Muscle layer of colon (tissue), 2 donors: ENCODE measurements around the gene CLEC5A.

ENCODE experiments used
- H3K27ac ChIP-seq: one replicate; pipeline ENCODE4 v1.7.0; 2013; ENCODE audit warnings: low read depth, mild to moderate bottlenecking, low read length, moderate library complexity
- H3K27me3 ChIP-seq, 2 donors: one replicate each; pipeline ENCODE4 v1.7.0; 2013; ENCODE audit warnings: low read length in 2 of 2, mild to moderate bottlenecking in 2 of 2; ENCODE audit not compliant: insufficient read depth in 2 of 2, control insufficient read depth in 1 of 2
- H3K36me3 ChIP-seq: one replicate; pipeline ENCODE4 v1.7.0; 2013; ENCODE audit warnings: mild to moderate bottlenecking, low read length; ENCODE audit not compliant: insufficient read depth
- H3K4me1 ChIP-seq: one replicate; pipeline ENCODE4 v1.7.0; 2013; ENCODE audit warnings: mild to moderate bottlenecking, low read length; ENCODE audit not compliant: insufficient read depth
- H3K4me3 ChIP-seq, 2 donors: one replicate each; pipeline ENCODE4 v1.7.0; 2013; ENCODE audit warnings: low read length in 2 of 2, low read depth in 1 of 2, mild to moderate bottlenecking in 1 of 2, moderate library complexity in 1 of 2
- H3K9ac ChIP-seq: one replicate; pipeline ENCODE4 v1.7.0; 2013; ENCODE audit warnings: low read length
- H3K9me3 ChIP-seq: one replicate; pipeline ENCODE4 v1.7.0; 2013; ENCODE audit warnings: mild to moderate bottlenecking, low read length
- donor health status: abdominal sarcoma.
- donor health status: Adenocarcinoma of cecum.

The CLEC5A gene

DNA sequence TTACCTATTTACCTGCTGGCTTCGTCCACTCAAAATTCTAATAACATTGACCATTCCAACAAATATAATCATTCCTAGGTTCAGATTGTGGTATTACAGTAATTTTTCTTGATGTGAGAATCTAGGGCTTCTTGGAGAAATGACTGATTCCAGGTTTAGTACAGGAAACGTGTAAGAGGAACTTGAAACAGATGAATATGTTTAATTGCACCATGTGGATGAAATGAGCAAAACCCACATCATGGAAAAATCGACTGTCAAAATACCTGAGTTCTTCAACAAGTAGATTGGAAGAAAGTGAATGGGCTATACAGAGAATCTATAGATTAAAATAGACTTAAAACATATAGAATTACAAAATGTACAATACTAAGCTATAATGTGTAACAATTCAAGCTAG lies 55.4 kb downstream of the CLEC5A start:
- Histone ChIP-seq H3K27me3 (no peaks in the 10 kb centered on the region), H3K9me3 (no peaks in the 10 kb centered on the region), H3K9ac (no peak overlapping the region), H3K27ac (no peak overlapping the region), H3K4me3 (no peak overlapping the region), H3K36me3 (no peaks in the 10 kb centered on the region), H3K4me1 (no peaks in the 10 kb centered on the region)

DNA sequence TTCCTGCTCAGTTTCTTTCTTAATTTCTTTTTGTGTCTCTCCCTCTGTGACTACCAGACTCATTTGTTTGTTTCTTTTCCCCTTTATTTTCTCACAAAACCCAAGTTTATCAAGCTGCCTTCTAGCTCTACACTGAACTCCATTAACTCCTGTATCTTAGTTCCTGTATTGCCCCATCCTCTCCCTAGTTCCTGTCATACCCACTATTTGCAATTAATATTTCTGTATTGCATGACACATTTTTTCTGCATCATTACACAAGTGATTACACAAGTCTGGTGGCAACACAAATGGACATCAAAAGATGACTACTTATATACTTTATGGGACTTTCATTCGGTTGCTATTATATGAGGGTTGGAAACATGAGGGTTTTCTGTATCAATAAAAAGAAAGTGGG lies 57.5 kb downstream of the CLEC5A start:
- H3K9ac ChIP-seq = no peak overlapping the region
- H3K9me3 ChIP-seq = no peaks in the 10 kb centered on the region
- H3K36me3 ChIP-seq = no peaks in the 10 kb centered on the region
- no peak overlapping the region for H3K4me3 ChIP-seq
- H3K4me1 ChIP-seq = no peaks in the 10 kb centered on the region
- H3K27me3 ChIP-seq = no peaks in the 10 kb centered on the region
- no peak overlapping the region for H3K27ac ChIP-seq

DNA sequence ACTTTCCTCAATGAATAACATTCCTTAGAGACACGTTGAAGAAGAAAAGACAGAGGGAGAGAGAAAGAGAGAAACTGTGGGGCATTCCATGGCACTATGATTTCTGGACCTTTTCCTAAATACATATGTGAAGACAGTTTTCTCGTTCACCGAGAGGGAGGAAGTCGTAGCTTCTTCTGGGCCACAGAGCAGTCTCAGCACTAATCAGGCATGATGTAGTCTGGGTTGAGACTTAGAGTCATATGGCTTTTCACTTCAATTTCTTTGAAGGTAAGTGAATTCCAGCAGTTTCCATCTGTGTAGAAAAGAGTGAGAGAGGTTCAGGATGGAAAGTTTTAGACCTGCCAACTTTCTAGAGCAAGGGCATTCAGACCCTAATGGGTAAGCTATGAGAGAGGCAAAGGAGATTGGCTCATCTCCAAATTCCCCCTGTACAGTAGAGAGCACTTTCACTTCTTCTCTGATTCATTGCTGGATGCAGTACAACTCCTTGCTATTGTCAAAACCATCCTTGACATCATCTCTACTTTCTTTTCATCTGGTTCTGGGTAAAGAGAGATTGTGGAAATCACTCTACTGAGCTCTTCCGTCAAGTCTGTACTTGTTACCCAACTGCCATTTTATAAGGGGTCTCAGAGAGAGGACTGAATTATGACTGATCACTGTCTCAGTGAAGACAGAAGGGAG lies 62.1 kb downstream of the CLEC5A start:
- Histone ChIP-seq H3K27ac (no peak overlapping the region), H3K4me1 (no peaks in the 10 kb centered on the region), H3K36me3 (no peaks in the 10 kb centered on the region), H3K9me3 (no peaks in the 10 kb centered on the region), H3K27me3 (no peaks in the 10 kb centered on the region), H3K4me3 (no peak overlapping the region), H3K9ac (no peak overlapping the region)

DNA sequence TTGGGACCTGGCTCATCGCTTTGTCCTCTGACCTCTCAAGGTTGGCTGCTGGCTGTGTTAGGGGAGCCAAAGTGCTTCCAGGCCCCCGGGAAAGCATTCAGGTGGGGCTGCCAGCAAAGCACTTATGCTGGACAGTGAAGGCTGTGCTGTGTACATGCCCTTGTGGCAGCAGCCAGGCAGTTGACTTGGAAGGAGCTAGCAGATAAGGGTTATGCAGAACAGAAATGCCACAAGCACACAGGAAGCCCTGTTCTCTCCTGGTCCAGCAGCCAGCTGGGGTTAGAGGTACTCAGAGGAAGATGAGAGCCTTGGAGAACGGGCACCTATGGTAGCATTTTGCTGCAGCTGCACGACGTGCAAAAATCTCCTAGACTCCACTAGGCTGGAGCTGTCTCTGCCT lies 65.8 kb downstream of the CLEC5A start:
- H3K4me3 ChIP-seq = no peak overlapping the region
- no peaks in the 10 kb centered on the region for H3K4me1 ChIP-seq
- no peaks in the 10 kb centered on the region for H3K9me3 ChIP-seq
- H3K27ac ChIP-seq = no peak overlapping the region
- H3K36me3 ChIP-seq = no peaks in the 10 kb centered on the region
- no peak overlapping the region for H3K9ac ChIP-seq
- H3K27me3 ChIP-seq = no peaks in the 10 kb centered on the region

GRCh38 chr7:141877365-141877764 lies 69.4 kb downstream of the CLEC5A start:
- no peaks in the 10 kb centered on the region for H3K9me3 ChIP-seq
- H3K27ac ChIP-seq = no peak overlapping the region
- no peak overlapping the region for H3K9ac ChIP-seq

More at GRCh38 chr7:141877365-141877764, 69.4 kb downstream of the CLEC5A start:
- Histone ChIP-seq H3K36me3 (no peaks in the 10 kb centered on the region), H3K4me3 (no peak overlapping the region), H3K27me3 (no peaks in the 10 kb centered on the region), H3K4me1 (no peaks in the 10 kb centered on the region)
